Ecto neural progenitor cell (in vitro differentiated cells): ENCODE results near the gene MARVELD2.

ENCODE experiments used
- DNase-seq: peaks from one replicate; pipeline ENCODE4 v3.0.0-alpha.2; 2018; ENCODE audit warnings: low spot score

MARVELD2 gene

GRCh38 chr5:69493396-69494133 is 78.6 kb downstream of the MARVELD2 start:
- DNase-seq: peak; percentile 77
